ENCODE results near the gene CAPN15.

CAPN15 gene

DNA sequence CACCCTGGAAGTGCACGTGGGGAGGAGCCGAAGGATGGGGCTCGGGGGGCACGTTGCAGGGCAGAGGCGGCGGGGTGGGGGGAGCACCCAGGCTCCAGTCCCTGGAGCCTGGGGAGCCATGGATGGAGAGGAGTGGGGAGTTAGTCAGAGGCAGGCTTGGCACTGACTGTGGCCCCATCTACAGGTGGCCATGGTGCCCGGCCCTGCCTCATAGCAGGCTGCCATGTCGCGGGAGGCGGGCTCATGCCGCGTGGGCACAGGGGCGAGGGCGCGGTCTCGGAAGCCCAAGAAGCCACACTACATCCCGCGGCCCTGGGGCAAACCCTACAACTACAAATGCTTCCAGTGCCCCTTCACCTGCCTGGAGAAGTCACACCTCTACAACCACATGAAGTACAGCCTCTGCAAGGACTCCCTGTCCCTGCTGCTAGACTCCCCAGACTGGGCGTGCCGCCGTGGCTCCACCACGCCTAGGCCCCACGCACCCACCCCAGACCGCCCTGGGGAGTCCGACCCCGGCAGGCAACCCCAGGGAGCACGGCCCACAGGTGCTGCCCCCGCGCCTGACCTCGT, 35.6 kb downstream of the CAPN15 start:
- peaks cover 21% of the 10 kb centered on the region for H3K4me1 ChIP-seq (ENCODE audit: low read depth, poor library complexity, severe bottlenecking)
- H3K36me3 ChIP-seq (ENCODE audit: insufficient read depth), result no peaks in the 10 kb centered on the region

DNA sequence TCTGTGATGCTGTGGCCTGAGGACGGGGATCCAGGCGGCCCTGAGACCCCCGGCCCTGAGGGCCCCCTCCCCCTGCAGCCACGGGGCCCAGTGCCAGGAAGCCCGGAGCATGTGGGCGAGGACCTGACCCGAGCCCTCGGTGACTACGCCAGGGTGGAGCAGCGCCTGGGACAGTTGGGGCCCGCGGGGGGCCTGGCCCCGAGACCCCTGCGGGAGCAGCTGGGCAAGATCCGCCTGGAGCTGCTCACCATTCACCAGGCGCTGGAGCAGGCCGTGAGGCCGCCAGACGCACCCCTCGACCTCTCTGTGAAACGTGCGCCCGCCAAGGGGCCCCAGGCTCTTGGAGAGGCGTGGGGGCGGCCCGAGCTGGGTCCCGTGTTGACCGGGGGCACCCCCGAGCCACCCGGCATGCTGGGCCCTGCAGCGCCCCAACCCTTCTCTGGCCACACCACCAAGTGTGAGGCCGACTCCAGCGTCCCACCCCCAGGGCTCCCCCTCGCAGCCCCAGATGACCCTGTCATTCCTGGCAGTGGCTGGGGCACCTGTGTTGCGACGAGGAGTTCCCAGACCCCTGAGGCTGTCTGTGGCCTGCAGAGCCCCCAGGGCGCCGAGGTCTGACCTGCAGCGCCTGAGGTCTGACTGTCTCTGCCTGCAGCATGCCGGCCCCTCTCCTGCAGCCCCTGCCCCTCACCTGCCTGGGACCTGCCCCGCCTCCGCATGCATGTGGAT, 37.3 kb downstream of the CAPN15 start:
- Histone ChIP-seq H3K27ac (no peak overlapping the region), H3K9ac (no peak overlapping the region), H3K4me1 (ENCODE audit: low read depth, poor library complexity, severe bottlenecking) (peaks cover 30% of the 10 kb centered on the region), H3K79me2 (ENCODE audit: insufficient read depth, low read depth) (no peaks in the 10 kb centered on the region), H3K4me3 (IDR thresholded peaks at IDR 0.05; ENCODE audit: insufficient read depth, low read depth, low read length) (no peak overlapping the region), H2AFZ (ENCODE audit: low read depth) (no peak overlapping the region), H3K4me2 (no peak overlapping the region), H3K36me3 (ENCODE audit: insufficient read depth) (no peaks in the 10 kb centered on the region), H3K27me3 (ENCODE audit: insufficient read depth, low read depth) (peaks cover 13% of the 10 kb centered on the region; the same call in 1 of the 2 replicates), H4K20me1 (ENCODE audit: insufficient read depth) (no peaks in the 10 kb centered on the region)
- TF ChIP-seq, protein P1, sequence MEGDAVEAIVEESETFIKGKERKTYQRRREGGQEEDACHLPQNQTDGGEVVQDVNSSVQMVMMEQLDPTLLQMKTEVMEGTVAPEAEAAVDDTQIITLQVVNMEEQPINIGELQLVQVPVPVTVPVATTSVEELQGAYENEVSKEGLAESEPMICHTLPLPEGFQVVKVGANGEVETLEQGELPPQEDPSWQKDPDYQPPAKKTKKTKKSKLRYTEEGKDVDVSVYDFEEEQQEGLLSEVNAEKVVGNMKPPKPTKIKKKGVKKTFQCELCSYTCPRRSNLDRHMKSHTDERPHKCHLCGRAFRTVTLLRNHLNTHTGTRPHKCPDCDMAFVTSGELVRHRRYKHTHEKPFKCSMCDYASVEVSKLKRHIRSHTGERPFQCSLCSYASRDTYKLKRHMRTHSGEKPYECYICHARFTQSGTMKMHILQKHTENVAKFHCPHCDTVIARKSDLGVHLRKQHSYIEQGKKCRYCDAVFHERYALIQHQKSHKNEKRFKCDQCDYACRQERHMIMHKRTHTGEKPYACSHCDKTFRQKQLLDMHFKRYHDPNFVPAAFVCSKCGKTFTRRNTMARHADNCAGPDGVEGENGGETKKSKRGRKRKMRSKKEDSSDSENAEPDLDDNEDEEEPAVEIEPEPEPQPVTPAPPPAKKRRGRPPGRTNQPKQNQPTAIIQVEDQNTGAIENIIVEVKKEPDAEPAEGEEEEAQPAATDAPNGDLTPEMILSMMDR (conservative IDR thresholded peaks at IDR 0.05; ENCODE audit: low read depth, low read length), result no peak

More for the DNA sequence above, 35.6 kb downstream of the CAPN15 start:
- Histone ChIP-seq H3K4me3 (IDR thresholded peaks at IDR 0.05; ENCODE audit: insufficient read depth, low read depth, low read length) (no peak overlapping the region), H2AFZ (ENCODE audit: low read depth) (no peak overlapping the region), H3K9ac (no peak overlapping the region), H3K27ac (no peak overlapping the region), H3K79me2 (ENCODE audit: insufficient read depth, low read depth) (no peaks in the 10 kb centered on the region), H3K27me3 (ENCODE audit: insufficient read depth, low read depth) (peaks cover 26% of the 10 kb centered on the region), H3K4me2 (no peak overlapping the region), H4K20me1 (ENCODE audit: insufficient read depth) (no peaks in the 10 kb centered on the region)
- TF ChIP-seq, protein P1 (conservative IDR thresholded peaks at IDR 0.05; ENCODE audit: low read depth, low read length), result no peak

DNA sequence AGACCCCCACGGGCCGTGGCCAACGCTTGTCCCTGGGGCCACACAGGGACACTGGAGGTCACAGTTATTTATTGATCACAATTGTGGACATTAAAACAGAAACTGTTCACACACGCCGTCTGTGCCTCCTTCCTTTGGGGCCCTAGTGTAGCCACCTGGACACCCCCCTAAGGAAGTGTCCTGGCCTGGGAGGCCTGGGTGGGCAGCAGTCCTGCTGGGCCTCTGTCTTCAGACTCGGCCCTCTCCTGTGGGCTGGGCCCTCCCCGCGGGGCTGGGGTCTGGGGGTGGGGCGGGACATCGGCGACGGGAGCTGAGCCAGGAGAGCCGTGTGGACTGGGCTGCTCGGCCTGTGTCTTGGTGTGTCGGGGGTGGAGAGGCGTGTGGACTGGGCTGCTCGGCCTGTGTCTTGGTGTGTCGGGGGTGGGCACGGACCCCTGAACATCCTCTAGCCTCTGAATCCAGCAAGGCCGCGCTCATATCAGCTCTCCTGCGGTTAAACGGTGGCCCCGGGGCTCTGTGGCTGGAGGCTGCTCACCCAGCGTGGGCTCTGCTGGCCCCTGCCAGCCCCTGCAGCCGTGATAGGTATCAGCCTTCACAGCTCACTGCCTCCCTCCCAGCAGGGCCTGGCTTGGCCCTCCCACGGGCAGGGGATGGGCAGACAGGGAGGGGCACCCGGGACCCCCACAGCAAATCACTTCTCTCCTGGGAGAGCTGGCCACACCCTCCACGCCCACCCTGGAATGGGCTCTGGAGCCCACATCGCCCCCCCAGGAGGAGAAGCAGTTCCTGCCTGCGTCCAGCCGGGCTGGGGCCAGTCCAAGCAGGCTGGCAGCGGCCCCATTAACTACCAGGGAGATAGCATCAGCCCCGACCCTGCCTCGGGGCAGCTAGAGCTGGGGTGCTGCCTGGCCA, 38.2 kb downstream of the CAPN15 start:
- Histone ChIP-seq H3K79me2 (ENCODE audit: insufficient read depth, low read depth) (peaks cover 7% of the 10 kb centered on the region; the same call in 1 of the 2 replicates), H3K4me2 (peak overlapping the region; percentile 73; the same call in 1 of the 2 replicates), H3K9ac (no peak overlapping the region), H4K20me1 (ENCODE audit: insufficient read depth) (no peaks in the 10 kb centered on the region), H3K4me3 (IDR thresholded peaks at IDR 0.05; ENCODE audit: insufficient read depth, low read depth, low read length) (no peak overlapping the region), H3K27me3 (ENCODE audit: insufficient read depth, low read depth) (peaks cover 13% of the 10 kb centered on the region; the same call in 1 of the 2 replicates), H3K4me1 (ENCODE audit: low read depth, poor library complexity, severe bottlenecking) (peaks cover 30% of the 10 kb centered on the region), H2AFZ (ENCODE audit: low read depth) (no peak overlapping the region), H3K27ac (no peak overlapping the region), H3K36me3 (ENCODE audit: insufficient read depth) (no peaks in the 10 kb centered on the region)
- TF ChIP-seq, protein P1 (conservative IDR thresholded peaks at IDR 0.05; ENCODE audit: low read depth, low read length), result no peak

Measured in KMS-11 (cell line).